HG03097 (cell line): ENCODE results near the gene BMP3.

Source experiments
- ATAC-seq: cut with Tn5 transposase; IDR thresholded peaks from one replicate; pipeline ENCODE4 v1.9.1; 2021; ENCODE audit not compliant: unreplicated experiment, low FRiP score

BMP3 gene

GRCh38 chr4:81102107-81102506 is 71.6 kb downstream of the BMP3 start:
- ATAC-seq: no peak

- ATAC-seq: no peak
Observed at GRCh38 chr4:81106150-81106549, 75.6 kb downstream of the BMP3 start.
